ENCODE results near the gene NMRAL1.

Gene NMRAL1

GRCh38 chr16:4443986-4444385, 30.4 kb downstream of the NMRAL1 start:
- in situ Hi-C loops (cut with HindIII; ENCODE audit: low sequenced_read_pairs), result no loop called here
- no peak overlapping the region for H3K4me3 ChIP-seq (ENCODE audit: low read depth, low read length)
- DNase-seq (ENCODE audit: low read depth, low spot score), result no peak
- TF ChIP-seq CTCF (IDR thresholded peaks at IDR 0.05; ENCODE audit: low read depth, low read length), result no peak

- TF ChIP-seq CTCF (IDR thresholded peaks at IDR 0.05; ENCODE audit: low read depth, low read length), result no peak
- in situ Hi-C loops (cut with HindIII; ENCODE audit: low sequenced_read_pairs), result no loop called here
- no peak overlapping the region for H3K4me3 ChIP-seq (ENCODE audit: low read depth, low read length)
- DNase-seq (ENCODE audit: low read depth, low spot score), result no peak
Observed at GRCh38 chr16:4443271-4443670, 31.2 kb downstream of the NMRAL1 start.

GRCh38 chr16:4442371-4442770, 32.1 kb downstream of the NMRAL1 start:
- DNase-seq (ENCODE audit: low read depth, low spot score), result no peak
- in situ Hi-C loops (cut with HindIII; ENCODE audit: low sequenced_read_pairs), result no loop called here
- TF ChIP-seq CTCF (IDR thresholded peaks at IDR 0.05; ENCODE audit: low read depth, low read length), result no peak
- H3K4me3 ChIP-seq (ENCODE audit: low read depth, low read length), result no peak overlapping the region

- TF ChIP-seq CTCF (IDR thresholded peaks at IDR 0.05; ENCODE audit: low read depth, low read length), result no peak
- DNase-seq (ENCODE audit: low read depth, low spot score), result no peak
- in situ Hi-C loops (cut with HindIII; ENCODE audit: low sequenced_read_pairs), result no loop called here
- no peak overlapping the region for H3K4me3 ChIP-seq (ENCODE audit: low read depth, low read length)
Observed at GRCh38 chr16:4437366-4437765, 37.1 kb downstream of the NMRAL1 start.

DNA sequence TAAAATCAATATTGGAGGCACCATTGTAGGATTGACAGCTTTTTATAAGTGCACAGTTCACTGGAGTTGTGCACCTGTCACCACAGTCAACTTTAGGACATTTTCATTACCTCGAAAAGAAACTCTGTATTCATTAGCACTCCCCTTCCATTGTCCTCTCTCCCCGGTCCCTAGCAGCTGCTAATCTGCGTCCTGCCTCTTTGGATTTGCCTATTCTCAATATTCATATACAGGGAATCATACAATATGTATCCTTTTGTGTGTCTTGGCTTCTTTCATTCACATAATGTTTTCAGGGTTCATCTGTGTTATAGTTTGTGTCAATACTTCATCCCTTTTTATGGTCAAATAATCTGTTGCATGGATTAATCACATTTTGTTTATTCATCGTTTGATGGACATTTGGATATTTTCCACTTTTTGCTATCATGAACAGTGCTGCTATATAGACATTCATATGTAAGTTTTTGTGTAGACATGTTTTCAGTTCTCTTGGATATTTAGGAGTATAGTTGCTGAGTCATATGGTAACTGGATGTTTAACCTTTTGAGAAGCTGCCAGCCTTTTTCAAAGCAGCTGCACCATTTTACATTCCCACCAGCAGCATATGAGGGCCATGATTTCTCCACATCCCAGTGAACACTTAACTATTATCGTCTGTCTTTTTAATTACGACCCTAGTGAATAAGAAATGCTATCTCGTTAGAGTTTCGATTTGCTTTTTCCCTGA, 38.9 kb downstream of the NMRAL1 start:
- no peak overlapping the region for H3K4me3 ChIP-seq (ENCODE audit: low read depth, low read length)
- no peak for TF ChIP-seq CTCF (IDR thresholded peaks at IDR 0.05; ENCODE audit: low read depth, low read length)
- in situ Hi-C loops (cut with HindIII; ENCODE audit: low sequenced_read_pairs), result no loop called here
- DNase-seq (ENCODE audit: low read depth, low spot score), result peak; percentile 16

DNA sequence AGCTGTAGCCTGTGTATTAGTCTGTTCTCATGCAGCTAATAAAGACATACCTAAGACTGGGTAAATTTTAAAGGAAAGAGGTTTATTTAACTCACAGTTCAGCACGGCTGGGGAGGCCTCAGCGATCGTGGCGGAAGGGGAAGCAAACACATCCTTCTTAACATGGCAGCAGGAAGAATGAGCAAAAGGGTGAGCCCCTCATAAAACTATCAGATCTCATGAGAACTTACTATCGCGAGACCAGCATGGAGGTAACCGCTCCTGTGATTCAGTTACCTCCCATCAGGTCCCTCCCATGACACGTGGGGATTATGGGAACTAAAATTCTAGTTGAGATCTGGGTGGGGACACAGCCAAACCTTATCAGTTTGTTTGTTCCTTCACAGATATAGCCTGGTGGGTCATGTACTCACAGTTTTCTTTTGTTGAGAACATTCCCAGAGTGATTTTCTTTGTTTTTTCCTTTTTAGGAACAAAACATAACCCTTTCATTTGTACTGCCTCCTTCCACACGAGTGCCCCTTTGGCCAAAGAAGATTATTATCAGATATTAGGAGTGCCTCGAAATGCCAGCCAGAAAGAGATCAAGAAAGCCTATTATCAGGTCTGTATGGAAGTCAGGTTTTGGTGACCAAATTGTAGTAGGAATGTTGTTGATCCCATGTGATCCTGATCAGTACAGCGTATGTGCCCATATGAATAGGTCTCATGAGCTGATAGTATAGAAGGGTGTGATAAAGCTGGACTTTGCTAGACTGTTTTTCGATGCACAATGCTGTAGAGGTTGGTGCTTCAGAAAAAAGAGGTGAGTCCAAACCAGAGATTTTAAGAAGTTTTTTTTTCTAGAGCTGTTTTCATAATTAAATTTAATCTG, 40.3 kb downstream of the NMRAL1 start:
- DNase-seq (ENCODE audit: low read depth, low spot score), result no peak
- in situ Hi-C loops (cut with HindIII; ENCODE audit: low sequenced_read_pairs), result no loop called here
- no peak overlapping the region for H3K4me3 ChIP-seq (ENCODE audit: low read depth, low read length)
- TF ChIP-seq CTCF (IDR thresholded peaks at IDR 0.05; ENCODE audit: low read depth, low read length), result no peak
